Memory B cell (primary cell): ENCODE results near the gene KRTAP2-4.
"Not testable (repeated sequence)": the region's sequence is repeated elsewhere in the genome, so short reads cannot be mapped to it uniquely, and the experiment has no call there.

Experiments used
- ATAC-seq: fragments of 150-1000 bp; cut with Tn5 transposase; 2 replicates; pipeline ENCODE4 v1.10.0; 2021; ENCODE audit warnings: low read depth, mild to moderate bottlenecking, moderate library complexity
- DNase-seq, 2 donors: peaks; one replicate each; pipeline ENCODE4 v3.0.0; 2022; ENCODE audit warnings: low spot score in 2 of 2
- H3K27ac Mint-ChIP-seq: one replicate; pipeline ENCODE4 v1.8.0; 2022; ENCODE audit warnings: mild to moderate bottlenecking, moderate library complexity, mixed read lengths
- H3K27me3 Mint-ChIP-seq: one replicate; pipeline ENCODE4 v1.8.0; 2022; ENCODE audit warnings: mixed read lengths
- H3K36me3 Mint-ChIP-seq: one replicate; pipeline ENCODE4 v1.8.0; 2022; ENCODE audit warnings: mild to moderate bottlenecking, mixed read lengths
- H3K4me1 Mint-ChIP-seq: one replicate; pipeline ENCODE4 v1.8.0; 2022; ENCODE audit warnings: mixed read lengths
- H3K4me3 Mint-ChIP-seq: one replicate; pipeline ENCODE4 v1.8.0; 2022; ENCODE audit warnings: mild to moderate bottlenecking, moderate library complexity, mixed read lengths
- H3K9me3 Mint-ChIP-seq: one replicate; pipeline ENCODE4 v1.8.0; 2022; ENCODE audit warnings: mixed read lengths

The KRTAP2-4 gene

DNA sequence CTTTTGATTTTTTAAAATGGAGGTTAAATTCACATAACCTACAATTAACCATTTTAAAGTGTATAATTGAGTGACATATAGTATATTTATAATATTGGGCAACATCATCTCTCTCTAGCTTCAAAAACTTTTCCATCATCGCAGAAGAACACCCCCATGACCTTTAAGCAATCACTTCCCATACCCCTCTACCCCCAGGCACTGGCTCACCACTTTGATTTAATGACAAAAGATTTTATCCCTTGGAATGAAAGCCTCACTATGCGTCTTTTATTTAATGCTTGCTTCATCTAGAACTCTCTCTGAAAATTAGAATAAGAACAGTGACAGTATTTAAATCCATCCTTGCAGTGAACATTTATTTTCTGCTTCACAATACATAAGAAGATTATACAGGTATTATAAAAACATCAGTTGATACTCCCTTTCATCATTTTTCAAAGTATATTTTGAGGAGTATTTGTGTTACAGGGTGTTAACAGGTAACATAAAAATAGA lies 27.8 kb downstream of the KRTAP2-4 start:
- peaks cover 5% of the 10 kb centered on the region for H3K27me3 Mint-ChIP-seq
- DNase-seq = no peak
- H3K9me3 Mint-ChIP-seq = peaks cover 3% of the 10 kb centered on the region
- ATAC-seq = no peak
- H3K4me3 Mint-ChIP-seq = no peak overlapping the region
- H3K4me1 Mint-ChIP-seq = no peaks in the 10 kb centered on the region
- no peaks in the 10 kb centered on the region for H3K36me3 Mint-ChIP-seq
- H3K27ac Mint-ChIP-seq = no peak overlapping the region

DNA sequence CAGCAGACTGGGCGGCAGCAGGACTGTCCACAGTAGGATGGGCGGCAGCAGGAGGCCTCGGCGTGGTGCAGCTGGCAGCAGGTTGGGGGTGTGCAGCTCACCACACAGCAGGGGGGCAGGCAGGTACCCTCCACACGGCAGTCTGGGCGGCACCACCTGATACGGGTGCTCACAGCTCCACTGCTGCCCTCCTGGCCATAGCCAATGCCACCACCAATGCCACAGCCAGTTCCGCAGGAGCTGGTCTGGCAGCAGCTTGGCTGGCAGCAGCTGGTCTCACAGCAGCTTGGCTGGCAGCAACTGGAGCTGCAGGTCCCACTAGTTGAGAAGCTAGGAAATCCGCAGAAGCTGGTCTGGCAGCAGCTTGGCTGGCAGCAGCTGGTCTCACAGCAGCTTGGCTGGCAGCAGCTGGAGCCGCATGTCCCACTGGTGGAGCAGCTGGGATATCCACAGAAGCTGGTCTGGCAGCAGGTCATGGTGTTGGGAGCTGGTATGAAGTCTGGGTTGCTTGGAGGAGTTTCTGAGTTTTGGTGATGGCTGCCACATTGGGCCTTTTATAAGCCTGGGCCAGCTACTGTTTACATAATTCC lies 31.2 kb downstream of the KRTAP2-4 start, which contains the start of gene KRTAP1-3:
TSS of gene KRTAP1-3 (minus strand) at position 529 of the 590 bp plus-strand sequence. CDS start at position 476, 53 bp downstream.
- not testable (repeated sequence) for H3K9me3 Mint-ChIP-seq, H3K4me3 Mint-ChIP-seq, H3K27me3 Mint-ChIP-seq, DNase-seq, H3K36me3 Mint-ChIP-seq, H3K4me1 Mint-ChIP-seq, ATAC-seq, H3K27ac Mint-ChIP-seq

DNA sequence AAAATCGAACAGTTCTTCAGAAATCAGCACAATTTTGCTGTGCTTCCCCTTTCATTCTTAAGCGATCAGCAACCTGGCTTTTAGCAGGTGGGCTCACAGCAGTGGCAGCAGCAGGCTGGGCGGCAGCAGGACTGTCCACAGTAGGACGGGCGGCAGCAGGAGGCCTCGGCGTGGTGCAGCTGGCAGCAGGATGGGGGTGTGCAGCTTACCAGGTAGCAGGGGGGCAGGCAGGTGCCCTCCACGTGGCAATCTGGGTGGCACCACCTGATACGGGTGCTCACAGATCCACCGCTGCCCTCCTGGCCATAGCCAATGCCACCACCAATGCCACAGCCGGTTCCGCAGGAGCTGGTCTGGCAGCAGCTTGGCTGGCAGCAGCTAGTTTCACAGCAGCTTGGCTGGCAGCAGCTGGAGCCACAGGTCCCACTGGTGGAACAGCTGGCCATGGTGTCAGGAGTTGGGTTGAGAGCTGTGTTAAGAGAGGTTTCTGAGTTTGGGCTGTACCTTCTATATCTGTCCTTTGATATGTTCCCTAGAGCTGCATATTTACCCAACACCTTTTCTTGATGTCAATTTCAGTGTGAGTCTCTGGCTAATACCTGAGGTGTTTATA lies 35.9 kb downstream of the KRTAP2-4 start, which contains the start of gene KRTAP1-4:
TSS of gene KRTAP1-4 (minus strand) at position 563 of the 613 bp plus-strand sequence. CDS start at position 446, 117 bp downstream.
- peaks cover 8% of the 10 kb centered on the region for H3K27me3 Mint-ChIP-seq

DNA sequence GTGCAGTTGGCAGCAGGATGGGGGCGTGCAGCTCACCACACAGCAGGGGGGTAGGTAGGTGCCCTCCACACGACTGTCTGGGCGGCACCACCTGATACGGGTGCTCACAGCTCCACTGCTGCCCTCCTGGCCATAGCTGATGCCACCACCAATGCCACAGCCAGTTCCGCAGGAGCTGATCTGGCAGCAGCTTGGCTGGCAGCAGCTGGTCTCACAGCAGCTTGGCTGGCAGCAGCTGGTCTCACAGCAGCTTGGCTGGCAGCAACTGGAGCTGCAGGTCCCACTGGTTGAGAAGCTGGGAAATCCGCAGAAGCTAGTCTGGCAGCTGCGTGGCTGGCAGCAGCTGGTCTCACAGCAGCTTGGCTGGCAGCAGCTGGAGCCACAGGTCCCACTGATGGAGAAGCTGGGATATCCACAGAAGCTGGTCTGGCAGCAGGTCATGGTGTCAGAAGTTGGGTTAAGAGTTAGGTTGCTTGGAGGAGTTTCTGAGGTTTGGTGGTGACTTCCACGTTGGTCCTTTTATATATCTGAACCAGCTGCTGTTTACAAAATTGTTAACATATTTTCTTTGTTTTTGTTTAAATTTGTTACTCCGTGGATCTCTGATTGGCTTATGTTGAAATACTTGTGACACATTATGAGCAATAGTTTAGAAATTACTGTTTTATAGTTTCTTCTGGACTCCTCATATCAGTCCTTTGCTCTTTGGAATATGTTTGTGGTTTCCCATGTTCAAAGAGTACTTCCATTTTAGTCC lies 38.8 kb downstream of the KRTAP2-4 start, which contains the start of gene KRTAP1-5:
TSS of gene KRTAP1-5 (minus strand) at position 494 of the 757 bp plus-strand sequence. CDS start at position 441, 53 bp downstream.
- DNase-seq (no peak), ATAC-seq (no peak)
- H3K4me1 Mint-ChIP-seq = no peaks in the 10 kb centered on the region
- H3K9me3 Mint-ChIP-seq = peaks cover 2% of the 10 kb centered on the region
- no peak within 1 kb of the TSS for H3K4me3 Mint-ChIP-seq
- no peak within 1 kb of the TSS for H3K27ac Mint-ChIP-seq
- H3K36me3 Mint-ChIP-seq = no peaks in the 10 kb centered on the region
- peaks cover 13% of the 10 kb centered on the region for H3K27me3 Mint-ChIP-seq

More for the DNA sequence above, 35.9 kb downstream of the KRTAP2-4 start, which contains the start of gene KRTAP1-4:
- no peak within 1 kb of the TSS for H3K27ac Mint-ChIP-seq
- ATAC-seq = no peak
- H3K4me1 Mint-ChIP-seq = no peaks in the 10 kb centered on the region
- H3K4me3 Mint-ChIP-seq = no peak within 1 kb of the TSS
- H3K9me3 Mint-ChIP-seq = no peaks in the 10 kb centered on the region
- DNase-seq = no peak
- no peaks in the 10 kb centered on the region for H3K36me3 Mint-ChIP-seq

DNA sequence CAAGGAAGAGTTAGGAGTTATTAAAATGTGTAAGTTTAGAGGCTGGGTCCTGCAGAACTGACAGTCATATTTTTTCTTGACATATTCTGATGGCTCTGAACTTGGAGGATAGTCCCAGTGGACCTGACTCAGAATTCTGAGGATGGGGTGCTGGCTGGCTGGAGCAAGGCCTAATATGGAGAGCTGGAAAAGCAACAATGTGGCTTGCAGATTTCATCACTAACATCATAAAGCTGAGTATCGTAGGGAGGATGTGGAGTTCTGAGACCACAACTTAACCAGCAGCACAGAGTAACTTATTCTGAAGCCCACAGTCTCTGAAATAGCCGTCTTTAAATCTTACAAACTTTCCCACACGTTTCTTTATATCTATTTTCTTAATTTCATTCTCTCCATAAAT lies 41.0 kb downstream of the KRTAP2-4 start:
- Mint-ChIP-seq H3K27ac (no peak overlapping the region), H3K27me3 (peaks cover 13% of the 10 kb centered on the region), H3K4me1 (no peaks in the 10 kb centered on the region), H3K36me3 (no peaks in the 10 kb centered on the region), H3K4me3 (no peak overlapping the region), H3K9me3 (peaks cover 6% of the 10 kb centered on the region)
- DNase-seq (no peak), ATAC-seq (no peak)

DNA sequence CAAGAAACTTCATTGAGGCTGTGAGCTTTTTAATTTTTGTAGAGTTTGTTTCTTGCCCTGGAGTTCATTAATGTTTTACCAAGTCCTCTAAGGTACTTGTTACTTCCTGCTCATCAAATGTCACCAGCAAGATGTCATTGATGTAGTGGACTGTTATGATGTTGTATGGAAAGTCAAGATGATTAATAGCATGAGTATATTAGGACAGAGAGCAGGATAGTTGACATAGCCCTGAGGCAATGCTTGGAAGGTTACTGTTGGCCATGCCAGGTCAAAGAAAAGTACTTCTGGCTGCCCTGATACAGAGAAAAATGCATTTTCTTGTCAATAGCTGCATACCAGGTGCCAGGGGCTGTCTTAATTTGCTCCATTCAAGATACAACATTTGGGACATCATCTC lies 45.3 kb downstream of the KRTAP2-4 start:
- Mint-ChIP-seq H3K4me3 (no peak overlapping the region), H3K4me1 (peaks cover 2% of the 10 kb centered on the region), H3K36me3 (no peaks in the 10 kb centered on the region), H3K27me3 (peaks cover 11% of the 10 kb centered on the region), H3K9me3 (peaks cover 6% of the 10 kb centered on the region), H3K27ac (no peak overlapping the region)
- ATAC-seq = no peak
- no peak for DNase-seq

DNA sequence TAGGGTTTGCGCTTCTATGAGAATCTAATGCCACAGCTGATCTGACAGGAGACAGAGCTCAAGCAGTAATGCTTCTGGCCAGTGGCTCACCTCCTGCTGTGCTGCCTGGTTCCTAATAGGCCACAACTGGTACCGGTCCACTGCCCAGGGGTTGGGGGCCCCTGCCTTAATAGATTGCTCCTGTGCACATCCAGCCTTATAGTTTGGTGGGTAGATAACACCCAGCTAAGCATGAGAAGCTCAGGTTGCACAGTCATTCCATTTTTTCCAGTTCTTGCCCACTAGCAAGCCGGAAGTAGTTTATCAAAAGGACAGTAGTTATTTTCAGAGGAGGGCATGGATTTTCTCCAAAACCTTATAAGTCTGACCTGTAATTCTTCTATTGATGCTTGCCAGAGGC lies 46.3 kb downstream of the KRTAP2-4 start:
- Mint-ChIP-seq H3K4me3 (no peak overlapping the region), H3K27ac (no peak overlapping the region), H3K4me1 (peaks cover 2% of the 10 kb centered on the region), H3K27me3 (peaks cover 10% of the 10 kb centered on the region), H3K9me3 (peaks cover 6% of the 10 kb centered on the region), H3K36me3 (no peaks in the 10 kb centered on the region)
- no peak for DNase-seq
- ATAC-seq = no peak

DNA sequence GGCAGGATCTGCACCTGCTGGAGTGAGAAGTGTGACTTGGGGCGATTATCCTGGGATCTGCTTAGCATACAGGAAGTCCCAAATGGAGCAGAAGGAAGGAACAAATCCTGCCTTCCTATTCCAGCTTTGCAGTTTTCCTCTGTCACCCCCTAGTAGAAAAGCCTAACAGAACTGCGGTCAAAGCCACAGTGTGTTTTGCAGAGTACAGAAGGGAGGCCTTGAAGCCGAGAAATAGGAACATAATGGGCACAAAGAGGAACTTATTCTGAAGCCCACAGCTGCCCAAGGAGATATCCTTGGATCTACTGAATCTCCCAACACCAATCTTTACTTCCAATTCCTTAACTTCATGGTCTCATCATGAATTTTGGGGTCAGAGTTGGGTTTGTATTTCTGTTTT lies 47.1 kb downstream of the KRTAP2-4 start:
- H3K9me3 Mint-ChIP-seq = peaks cover 6% of the 10 kb centered on the region
- no peak overlapping the region for H3K27ac Mint-ChIP-seq
- H3K36me3 Mint-ChIP-seq = no peaks in the 10 kb centered on the region

DNA sequence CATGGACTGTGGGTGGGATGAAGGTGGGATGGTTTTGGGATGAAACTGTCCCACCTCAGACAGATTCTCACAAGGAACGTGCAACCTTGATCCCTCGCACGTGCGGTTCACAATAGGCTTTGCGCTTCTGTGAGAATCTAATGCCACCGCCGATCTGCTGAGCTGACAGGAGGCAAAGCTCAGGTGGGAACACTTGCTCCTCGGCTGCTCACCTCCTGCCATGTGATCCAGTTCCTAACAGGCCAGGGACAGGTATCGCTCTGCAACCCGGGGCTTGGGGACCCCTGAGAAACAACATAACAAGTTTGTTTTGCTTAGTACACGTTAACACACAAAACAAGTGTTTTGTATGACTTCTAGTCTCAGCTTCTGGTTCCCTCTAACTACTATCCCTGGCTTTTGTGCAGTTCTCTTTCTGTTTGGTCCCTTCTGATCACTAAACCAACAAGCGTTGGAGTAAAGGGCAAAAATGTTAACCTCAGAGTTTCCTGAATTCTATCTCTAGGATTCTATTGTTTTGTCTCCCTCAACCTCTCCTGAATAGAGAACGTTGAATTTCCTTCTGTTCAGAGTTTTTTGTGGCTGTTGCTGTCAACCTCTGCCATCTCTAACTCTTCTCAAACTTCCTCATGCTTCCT lies 49.0 kb downstream of the KRTAP2-4 start:
- H3K27ac Mint-ChIP-seq = no peak overlapping the region
- H3K9me3 Mint-ChIP-seq = peaks cover 4% of the 10 kb centered on the region
- no peak overlapping the region for H3K4me3 Mint-ChIP-seq
- no peaks in the 10 kb centered on the region for H3K36me3 Mint-ChIP-seq
- ATAC-seq (no peak), DNase-seq (no peak)
- peaks cover 2% of the 10 kb centered on the region for H3K4me1 Mint-ChIP-seq
- peaks cover 10% of the 10 kb centered on the region for H3K27me3 Mint-ChIP-seq

More for the DNA sequence above, 47.1 kb downstream of the KRTAP2-4 start:
- Mint-ChIP-seq H3K27me3 (peaks cover 10% of the 10 kb centered on the region), H3K4me3 (no peak overlapping the region), H3K4me1 (peaks cover 2% of the 10 kb centered on the region)
- ATAC-seq (no peak), DNase-seq (no peak)

DNA sequence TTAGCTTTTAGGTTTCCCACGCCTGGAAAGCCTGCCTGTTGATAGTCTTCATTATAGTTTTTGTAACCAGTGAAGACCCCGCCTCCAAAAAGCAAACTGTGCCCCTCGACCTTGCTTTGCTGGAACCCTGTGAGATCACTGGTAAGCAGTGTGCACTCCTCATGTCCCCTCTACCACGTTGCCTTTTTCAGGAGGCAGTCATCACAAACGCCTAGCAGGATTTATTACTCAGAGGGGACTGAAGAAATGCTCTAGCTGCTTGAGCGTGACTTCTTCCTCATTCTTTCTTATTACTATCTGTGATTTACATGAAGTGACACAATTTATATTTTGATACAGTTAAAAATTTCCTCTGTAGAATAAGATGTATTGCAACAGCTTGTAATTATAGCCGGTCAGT lies 50.2 kb downstream of the KRTAP2-4 start:
- H3K36me3 Mint-ChIP-seq = no peaks in the 10 kb centered on the region
- peaks cover 2% of the 10 kb centered on the region for H3K4me1 Mint-ChIP-seq
- H3K27me3 Mint-ChIP-seq = peaks cover 12% of the 10 kb centered on the region
- H3K4me3 Mint-ChIP-seq = no peak overlapping the region
- no peak for ATAC-seq
- DNase-seq = no peak
- no peaks in the 10 kb centered on the region for H3K9me3 Mint-ChIP-seq
- H3K27ac Mint-ChIP-seq = no peak overlapping the region
